H9 (cell line): Measurements from ENCODE around the gene CFAP410. TPM values are rescaled to one million over a fixed set of nuclear protein-coding genes. Genes with fewer than 3 reads are reported as not detected.

ENCODE experiments used
- DNase-seq: peaks from one replicate; pipeline ENCODE4 v3.0.0-alpha.2; 2017
- H2AFZ ChIP-seq: one replicate; pipeline ENCODE4 v1.6.1; 2013; ENCODE audit warnings: mild to moderate bottlenecking, low read length, control low read depth, moderate library complexity
- H2AK5ac ChIP-seq: 2 replicates; pipeline ENCODE4 v1.6.1; 2013; ENCODE audit warnings: low read length, control low read depth, mixed read lengths; ENCODE audit not compliant: insufficient read length
- H2BK120ac ChIP-seq: one replicate; pipeline ENCODE4 v1.6.1; 2013; ENCODE audit warnings: low read depth, mild to moderate bottlenecking, low read length, control low read depth, inconsistent platforms; ENCODE audit not compliant: poor library complexity, severe bottlenecking
- H2BK12ac ChIP-seq: 2 replicates; pipeline ENCODE4 v1.6.1; 2013; ENCODE audit warnings: low read length, control low read depth, mixed read lengths, low read depth; ENCODE audit not compliant: insufficient read length
- H2BK15ac ChIP-seq: 2 replicates; pipeline ENCODE4 v1.6.1; 2013; ENCODE audit warnings: low read depth, low read length, control low read depth
- H2BK20ac ChIP-seq: one replicate; pipeline ENCODE4 v1.6.1; 2013; ENCODE audit warnings: low read depth, mild to moderate bottlenecking, low read length, control low read depth, inconsistent platforms; ENCODE audit not compliant: poor library complexity, severe bottlenecking
- H2BK5ac ChIP-seq: 2 replicates; pipeline ENCODE4 v1.6.1; 2013; ENCODE audit warnings: low read length, control low read depth, mixed read lengths; ENCODE audit not compliant: insufficient read length
- H3K14ac ChIP-seq: 2 replicates; pipeline ENCODE4 v1.6.1; 2013; ENCODE audit warnings: low read length, control low read depth; ENCODE audit not compliant: insufficient read depth
- H3K18ac ChIP-seq: 2 replicates; pipeline ENCODE4 v1.6.1; 2013; ENCODE audit warnings: low read depth, mild to moderate bottlenecking, mixed read lengths, low read length, control low read depth; ENCODE audit not compliant: insufficient read length
- H3K23ac ChIP-seq: 2 replicates; pipeline ENCODE4 v1.6.1; 2013; ENCODE audit warnings: low read length, control low read depth, mixed read lengths, low read depth; ENCODE audit not compliant: insufficient read length
- H3K23me2 ChIP-seq: 2 replicates; pipeline ENCODE4 v1.6.1; 2013; ENCODE audit warnings: low read depth, mild to moderate bottlenecking, mixed read lengths, low read length, control low read depth; ENCODE audit not compliant: insufficient read length, poor library complexity, severe bottlenecking
- H3K27ac ChIP-seq: 2 replicates; pipeline ENCODE4 v1.5.1; 2013; ENCODE audit warnings: low read length, control low read depth, mixed read lengths, low read depth; ENCODE audit not compliant: insufficient read length
- H3K27me3 ChIP-seq: 2 replicates; pipeline ENCODE4 v1.6.1; 2013; ENCODE audit warnings: low read length, control low read depth, inconsistent platforms; ENCODE audit not compliant: insufficient read depth
- H3K4ac ChIP-seq: 2 replicates; pipeline ENCODE4 v1.6.1; 2013; ENCODE audit warnings: low read depth, mild to moderate bottlenecking, control low read depth, inconsistent platforms, low read length, moderate library complexity
- H3K4me1 ChIP-seq: 2 replicates; pipeline ENCODE4 v1.6.1; 2013; ENCODE audit warnings: low read length, control low read depth, inconsistent platforms; ENCODE audit not compliant: insufficient read depth
- H3K4me2 ChIP-seq: 2 replicates; pipeline ENCODE4 v1.6.1; 2013; ENCODE audit warnings: low read length, control low read depth, mixed read lengths; ENCODE audit not compliant: insufficient read length, insufficient read depth
- H3K56ac ChIP-seq: 2 replicates; pipeline ENCODE4 v1.6.1; 2013; ENCODE audit warnings: low read depth, mild to moderate bottlenecking, mixed read lengths, low read length, control low read depth; ENCODE audit not compliant: insufficient read length
- H3K79me1 ChIP-seq: 2 replicates; pipeline ENCODE4 v1.6.1; 2013; ENCODE audit warnings: low read depth, mild to moderate bottlenecking, moderate library complexity, low read length, control low read depth, inconsistent platforms; ENCODE audit not compliant: insufficient read depth, poor library complexity, severe bottlenecking
- H3K79me2 ChIP-seq: 2 replicates; pipeline ENCODE4 v1.6.1; 2013; ENCODE audit warnings: low read length, control low read depth, inconsistent platforms; ENCODE audit not compliant: insufficient read depth
- H3K9ac ChIP-seq: 2 replicates; pipeline ENCODE4 v1.6.1; 2013; ENCODE audit warnings: low read length, control low read depth, mixed read lengths; ENCODE audit not compliant: insufficient read length; ENCODE audit errors: extremely low read depth
- H3K9me3 ChIP-seq: one replicate; pipeline ENCODE4 v1.6.1; 2013; ENCODE audit warnings: low read depth, low read length, inconsistent platforms; ENCODE audit not compliant: control insufficient read depth
- H3T11ph ChIP-seq: one replicate; pipeline ENCODE4 v1.6.1; 2013; ENCODE audit warnings: mild to moderate bottlenecking, low read length, control low read depth, inconsistent platforms
- H4K20me1 ChIP-seq: one replicate; pipeline ENCODE4 v1.6.1; 2013; ENCODE audit not compliant: control insufficient read depth, insufficient read length, insufficient read depth
- H4K5ac ChIP-seq: 2 replicates; pipeline ENCODE4 v1.6.1; 2013; ENCODE audit warnings: low read depth, mild to moderate bottlenecking, mixed read lengths, low read length, control low read depth; ENCODE audit not compliant: insufficient read length
- H4K8ac ChIP-seq: replicated peaks from 2 replicates; pipeline ENCODE4 v1.6.1; 2013; ENCODE audit warnings: low read length, control low read depth, mixed read lengths, low read depth; ENCODE audit not compliant: insufficient read length
- H4K91ac ChIP-seq: 2 replicates; pipeline ENCODE4 v1.6.1; 2013; ENCODE audit warnings: low read depth, mild to moderate bottlenecking, moderate library complexity, mixed read lengths, low read length, control low read depth; ENCODE audit not compliant: insufficient read length
- H3K27ac Mint-ChIP-seq, 3 experiments: 2 replicates in 2 of 3; 3 replicates in 1 of 3; pipeline ENCODE4 v1.8.0; 2020 to 2021; ENCODE audit warnings: mixed read lengths in 3 of 3, mild to moderate bottlenecking in 1 of 3, moderate library complexity in 1 of 3
- H3K27me3 Mint-ChIP-seq: 2 replicates; pipeline ENCODE4 v1.8.0; 2021; ENCODE audit warnings: low read depth, mild to moderate bottlenecking, moderate library complexity, mixed read lengths
- H3K36me3 Mint-ChIP-seq, 3 experiments: 2 replicates in 2 of 3; 3 replicates in 1 of 3; pipeline ENCODE4 v1.8.0; 2020 to 2021; ENCODE audit warnings: low read depth in 3 of 3, mixed read lengths in 3 of 3; ENCODE audit not compliant: insufficient read depth in 1 of 3
- H3K4me1 Mint-ChIP-seq, 2 experiments: 2 replicates each; pipeline ENCODE4 v1.8.0; 2020; ENCODE audit warnings: mixed read lengths in 2 of 2
- H3K4me3 Mint-ChIP-seq, 2 experiments: 2 replicates in 1 of 2; 3 replicates in 1 of 2; pipeline ENCODE4 v1.8.0; 2020 to 2021; ENCODE audit warnings: mild to moderate bottlenecking in 2 of 2, mixed read lengths in 2 of 2, moderate library complexity in 1 of 2
- H3K9me3 Mint-ChIP-seq, 2 experiments: 2 replicates in 1 of 2; 3 replicates in 1 of 2; pipeline ENCODE4 v1.8.0; 2020; ENCODE audit warnings: mild to moderate bottlenecking in 2 of 2, mixed read lengths in 2 of 2, moderate library complexity in 1 of 2
- WGBS: extraction: QIAGEN DNeasy Blood & Tissue Kit; methylation state at CpG from one replicate; pipeline ENCODE4 v1.1.7; 2013; ENCODE audit warnings: missing lambda C conversion rate, low lambda C conversion rate, mixed read lengths; ENCODE audit not compliant: insufficient read length; ENCODE audit errors: extremely low coverage; 5-methylcytosine and 5-hydroxymethylcytosine counted together
- total RNA-seq: library from RNA; stranded (reverse); gene quantifications from 2 replicates; pipeline ENCODE4 v1.2.1, GENCODE V29; 2021
- TF ChIP-seq, protein P1 (sequence below): fragments of 200-600 bp; sonication (generic); conservative IDR thresholded peaks from 3 replicates; pipeline ENCODE4 v1.8.0; 2021; ENCODE audit warnings: antibody characterized with exemption, mild to moderate bottlenecking

CFAP410 gene
- total RNA-seq, 1 experiment from 2014 or later = 17.0 TPM

DNA sequence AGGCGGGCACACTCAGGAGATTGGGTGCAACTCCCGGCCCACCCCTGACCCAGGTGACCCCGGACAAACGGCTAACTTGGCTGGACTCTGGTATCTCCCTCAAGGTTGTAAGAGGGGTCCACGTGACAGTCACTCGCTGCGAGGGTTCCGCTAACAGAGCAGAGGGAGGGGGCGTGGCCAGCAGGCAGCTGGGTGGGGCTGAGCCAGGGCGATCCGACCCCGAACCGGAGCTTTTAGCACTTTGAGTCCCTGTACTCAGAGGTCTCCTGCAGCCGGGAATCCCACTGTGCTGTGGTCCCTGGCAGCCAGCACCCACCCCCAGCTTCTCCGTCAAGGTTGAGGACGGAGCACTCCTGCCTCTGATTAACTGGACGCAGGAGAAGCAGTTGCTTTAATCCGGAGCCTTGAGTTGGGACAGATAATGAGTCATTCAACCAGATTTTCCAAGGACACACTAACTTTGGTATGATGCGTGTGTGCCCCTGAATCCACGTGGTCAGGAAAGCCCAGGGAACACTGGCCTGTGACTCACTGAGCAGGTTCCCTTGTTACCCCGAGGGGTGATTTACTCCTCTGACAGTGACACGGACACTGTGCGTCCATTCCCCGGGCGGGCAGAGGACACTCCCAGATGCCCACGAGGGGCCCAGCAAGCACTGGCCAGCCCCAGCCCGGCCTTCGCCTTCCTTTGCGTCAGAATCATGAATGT, 31.0 kb upstream of the CFAP410 start:
- no peak overlapping the region for H3K27ac Mint-ChIP-seq
- peak; percentile 75 for DNase-seq
- Histone ChIP-seq H3K23ac (no peak overlapping the region), H3K18ac (no peak overlapping the region), H2BK120ac (no peak overlapping the region), H2BK5ac (no peak overlapping the region), H2BK15ac (no peak overlapping the region), H3K56ac (no peak overlapping the region), H3T11ph (no peak overlapping the region), H3K23me2 (peaks cover 3% of the 10 kb centered on the region), H4K20me1 (no peaks in the 10 kb centered on the region), H4K8ac (no peak overlapping the region), H2AFZ (no peak overlapping the region), H3K4me1 (no peaks in the 10 kb centered on the region), H4K5ac (no peak overlapping the region), H2BK20ac (no peak overlapping the region), H3K4me2 (peak overlapping the region; percentile 35), H3K27me3 (peaks cover 4% of the 10 kb centered on the region; the same call in 1 of the 2 replicates), H4K91ac (no peak overlapping the region), H3K27ac (no peak overlapping the region), H2BK12ac (no peak overlapping the region), H3K79me2 (no peaks in the 10 kb centered on the region), H3K4ac (no peak overlapping the region), H3K79me1 (no peaks in the 10 kb centered on the region), H2AK5ac (no peak overlapping the region), H3K9ac (no peak overlapping the region), H3K9me3 (no peaks in the 10 kb centered on the region), H3K14ac (no peak overlapping the region)
- H3K4me3 Mint-ChIP-seq = peak overlapping the region; percentile 12 to 70
- H3K36me3 Mint-ChIP-seq = peaks cover 0 to 5% (median 4%) of the 10 kb centered on the region in 3 experiments; a peak in 3 of 7 replicates
- WGBS = no CpG with 5 or more reads among the region's 29 CpGs
- H3K9me3 Mint-ChIP-seq = peaks cover 18 to 23% of the 10 kb centered on the region in 2 experiments
- peaks cover 46% of the 10 kb centered on the region for H3K27me3 Mint-ChIP-seq
- TF ChIP-seq, protein P1, sequence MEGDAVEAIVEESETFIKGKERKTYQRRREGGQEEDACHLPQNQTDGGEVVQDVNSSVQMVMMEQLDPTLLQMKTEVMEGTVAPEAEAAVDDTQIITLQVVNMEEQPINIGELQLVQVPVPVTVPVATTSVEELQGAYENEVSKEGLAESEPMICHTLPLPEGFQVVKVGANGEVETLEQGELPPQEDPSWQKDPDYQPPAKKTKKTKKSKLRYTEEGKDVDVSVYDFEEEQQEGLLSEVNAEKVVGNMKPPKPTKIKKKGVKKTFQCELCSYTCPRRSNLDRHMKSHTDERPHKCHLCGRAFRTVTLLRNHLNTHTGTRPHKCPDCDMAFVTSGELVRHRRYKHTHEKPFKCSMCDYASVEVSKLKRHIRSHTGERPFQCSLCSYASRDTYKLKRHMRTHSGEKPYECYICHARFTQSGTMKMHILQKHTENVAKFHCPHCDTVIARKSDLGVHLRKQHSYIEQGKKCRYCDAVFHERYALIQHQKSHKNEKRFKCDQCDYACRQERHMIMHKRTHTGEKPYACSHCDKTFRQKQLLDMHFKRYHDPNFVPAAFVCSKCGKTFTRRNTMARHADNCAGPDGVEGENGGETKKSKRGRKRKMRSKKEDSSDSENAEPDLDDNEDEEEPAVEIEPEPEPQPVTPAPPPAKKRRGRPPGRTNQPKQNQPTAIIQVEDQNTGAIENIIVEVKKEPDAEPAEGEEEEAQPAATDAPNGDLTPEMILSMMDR = no peak
- peaks cover 2 to 9% of the 10 kb centered on the region in 2 experiments; a peak in 2 of 4 replicates for H3K4me1 Mint-ChIP-seq
